ENCODE measurements around the gene FAM50A. TPM values are rescaled to one million over a fixed set of nuclear protein-coding genes. Genes with fewer than 3 reads are reported as not detected.

The FAM50A gene
- total RNA-seq, 6 donors from 2014 or later, result 59.0 to 144 (median 72.7) TPM

- WGBS, 2 donors, result 64% methylated on average over 10 of the region's 10 CpGs; no CpG with 5 or more reads in 1 of the 2 donors
- ATAC-seq (ENCODE audit: low FRiP score in 2 of 2) (no peak), DNase-seq (no peak)
- H3K4me3 ChIP-seq, result peak overlapping the region in 3 of 4 donors; percentile 60 to 70 (median 61)
- peak overlapping the region; percentile 48 to 90 (median 84) for H3K27ac ChIP-seq
- peaks cover 6 to 28% (median 8%) of the 10 kb centered on the region in 4 donors for H3K4me1 ChIP-seq
- no peak for TF ChIP-seq POLR2A (IDR thresholded peaks at IDR 0.05)
- TF ChIP-seq CTCF (IDR thresholded peaks at IDR 0.05), result no peak
- no peak for TF ChIP-seq EP300 (IDR thresholded peaks at IDR 0.05)
- TF ChIP-seq POLR2AphosphoS5 (IDR thresholded peaks at IDR 0.05), result no peak
- no peaks in the 10 kb centered on the region for H3K27me3 ChIP-seq
- peaks cover 0 to 49% (median 22%) of the 10 kb centered on the region in 4 donors for H3K36me3 ChIP-seq
- H3K9me3 ChIP-seq, result no peaks in the 10 kb centered on the region
Measured at GRCh38 chrX:154443479-154443910, 446 bp upstream of the FAM50A start.

GRCh38 chrX:154444755-154445246 lies 860 bp downstream of the FAM50A start:
- no peaks in the 10 kb centered on the region for H3K9me3 ChIP-seq
- TF ChIP-seq POLR2A (IDR thresholded peaks at IDR 0.05) (no peak), CTCF (IDR thresholded peaks at IDR 0.05) (no peak), POLR2AphosphoS5 (IDR thresholded peaks at IDR 0.05) (no peak), EP300 (IDR thresholded peaks at IDR 0.05) (no peak)
- 75 to 90% methylated on average over 2 to 9 of the region's 13 CpGs for WGBS, 2 donors
- H3K36me3 ChIP-seq, result peaks cover 0 to 61% (median 34%) of the 10 kb centered on the region in 4 donors
- peak overlapping the region; percentile 33 to 70 (median 60) for H3K4me3 ChIP-seq
- no peaks in the 10 kb centered on the region for H3K27me3 ChIP-seq
- H3K4me1 ChIP-seq, result peaks cover 6 to 20% (median 7%) of the 10 kb centered on the region in 4 donors
- DNase-seq (no peak), ATAC-seq (ENCODE audit: low FRiP score in 2 of 2) (no peak)
- H3K27ac ChIP-seq, result peak overlapping the region in 3 of 4 donors; percentile 72 to 90 (median 89)

- Histone ChIP-seq H3K9me3 (no peaks in the 10 kb centered on the region), H3K4me3 (no peak overlapping the region), H3K27ac (no peak overlapping the region), H3K4me1 (peaks cover 6 to 20% (median 7%) of the 10 kb centered on the region in 4 donors), H3K36me3 (peaks cover 0 to 60% (median 34%) of the 10 kb centered on the region in 4 donors), H3K27me3 (no peaks in the 10 kb centered on the region)
- DNase-seq (no peak), ATAC-seq (ENCODE audit: low FRiP score in 2 of 2) (no peak)
- WGBS, 2 donors, result 87 to 98% methylated on average over 8 to 16 of the region's 16 CpGs
- TF ChIP-seq POLR2AphosphoS5 (IDR thresholded peaks at IDR 0.05) (no peak), CTCF (IDR thresholded peaks at IDR 0.05) (no peak), EP300 (IDR thresholded peaks at IDR 0.05) (no peak), POLR2A (IDR thresholded peaks at IDR 0.05) (no peak)
Measured at GRCh38 chrX:154445776-154446175, 1.8 kb downstream of the FAM50A start.

GRCh38 chrX:154446430-154446829 lies 2.5 kb downstream of the FAM50A start:
- no peak overlapping the region for H3K27ac ChIP-seq
- no peaks in the 10 kb centered on the region for H3K27me3 ChIP-seq
- WGBS, 2 donors, result 86 to 92% methylated on average over 8 to 12 of the region's 12 CpGs
- TF ChIP-seq POLR2A (IDR thresholded peaks at IDR 0.05) (no peak), EP300 (IDR thresholded peaks at IDR 0.05) (no peak), CTCF (IDR thresholded peaks at IDR 0.05) (no peak), POLR2AphosphoS5 (IDR thresholded peaks at IDR 0.05) (no peak)
- DNase-seq (no peak), ATAC-seq (ENCODE audit: low FRiP score in 2 of 2) (no peak)
- H3K4me1 ChIP-seq, result peaks cover 6 to 20% (median 7%) of the 10 kb centered on the region in 4 donors
- H3K9me3 ChIP-seq, result no peaks in the 10 kb centered on the region
- no peak overlapping the region for H3K4me3 ChIP-seq
- peaks cover 0 to 60% (median 33%) of the 10 kb centered on the region in 4 donors for H3K36me3 ChIP-seq

GRCh38 chrX:154448484-154448883 lies 4.5 kb downstream of the FAM50A start:
- ATAC-seq (ENCODE audit: low FRiP score in 2 of 2) (no peak), DNase-seq (no peak)
- Histone ChIP-seq H3K36me3 (peaks cover 0 to 50% (median 21%) of the 10 kb centered on the region in 4 donors), H3K9me3 (no peaks in the 10 kb centered on the region), H3K4me3 (no peak overlapping the region), H3K27me3 (no peaks in the 10 kb centered on the region), H3K4me1 (peaks cover 6 to 20% (median 7%) of the 10 kb centered on the region in 4 donors), H3K27ac (no peak overlapping the region)
- WGBS, 2 donors, result 91 to 97% methylated on average over 6 to 14 of the region's 14 CpGs
- no peak for TF ChIP-seq CTCF (IDR thresholded peaks at IDR 0.05)

All from upper lobe of left lung (tissue), 6 donors.